Measurements from ENCODE around the gene TRAPPC6A.

Gene TRAPPC6A

GRCh38 chr19:45146741-45147205 lies 31.3 kb downstream of the TRAPPC6A start:
- DNase-seq: no peak

DNA sequence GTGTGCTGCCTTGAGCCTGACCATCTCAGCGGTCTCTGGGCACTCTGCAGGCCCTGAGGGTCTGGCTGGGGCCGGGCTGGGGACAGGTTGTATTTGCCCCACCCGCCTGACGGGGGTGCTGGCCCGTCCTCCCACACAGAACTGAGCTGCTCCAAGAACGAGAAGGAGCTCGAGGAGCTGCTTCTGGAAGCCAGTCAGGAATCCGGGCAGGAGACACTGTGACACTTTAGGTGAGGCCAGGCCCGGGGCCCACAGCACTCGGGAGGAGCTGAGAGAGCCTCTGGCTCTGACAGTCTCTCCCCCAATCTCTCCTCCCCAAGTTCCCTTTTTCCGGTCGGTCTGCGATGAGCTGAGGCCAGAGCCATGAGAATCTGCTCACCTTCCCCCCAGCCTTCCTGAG lies 31.8 kb downstream of the TRAPPC6A start:
- no peak for DNase-seq

DNA sequence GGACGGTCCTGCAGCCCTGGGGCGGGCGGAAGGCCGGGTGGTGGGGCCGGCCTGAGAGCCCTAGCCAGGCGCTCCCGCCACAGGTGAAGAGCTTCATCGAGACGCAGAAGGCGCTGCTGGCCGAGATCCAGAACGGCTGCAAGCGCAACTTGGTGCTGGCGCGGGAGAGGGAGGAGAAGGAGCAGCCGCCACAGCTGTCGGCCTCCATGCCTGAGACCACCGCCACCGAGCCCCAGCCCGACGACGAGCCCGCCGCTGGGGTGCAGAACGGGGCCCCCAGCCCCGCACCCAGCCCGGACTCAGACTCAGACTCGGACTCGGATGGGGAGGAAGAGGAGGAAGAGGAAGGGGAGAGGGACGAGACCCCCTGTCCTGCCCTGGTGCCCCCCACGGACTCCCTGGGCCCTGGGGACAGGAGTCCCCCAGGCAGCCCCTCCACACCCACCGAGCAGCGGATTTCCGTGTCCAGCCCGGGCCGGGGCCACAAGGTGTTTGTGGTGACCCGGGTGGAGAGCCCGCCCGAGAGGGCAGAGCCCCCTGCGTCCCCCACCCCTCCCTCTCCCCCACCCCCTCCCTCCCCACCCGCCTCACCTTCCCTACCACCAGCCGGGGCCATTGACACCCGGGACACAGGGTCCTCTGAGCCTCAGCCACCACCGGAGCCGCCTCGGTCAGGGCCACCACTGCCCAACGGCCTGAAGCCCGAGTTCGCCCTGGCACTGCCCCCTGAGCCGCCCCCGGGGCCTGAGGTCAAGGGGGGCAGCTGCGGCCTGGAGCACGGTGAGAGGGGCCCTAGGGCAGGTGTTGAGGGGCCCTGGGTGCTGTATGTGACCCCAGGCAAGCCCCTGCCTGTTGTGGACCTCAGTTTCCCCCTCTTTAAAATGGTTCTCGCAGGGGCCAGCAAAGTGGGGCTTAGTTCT lies 32.5 kb downstream of the TRAPPC6A start:
- no peak for DNase-seq

DNA sequence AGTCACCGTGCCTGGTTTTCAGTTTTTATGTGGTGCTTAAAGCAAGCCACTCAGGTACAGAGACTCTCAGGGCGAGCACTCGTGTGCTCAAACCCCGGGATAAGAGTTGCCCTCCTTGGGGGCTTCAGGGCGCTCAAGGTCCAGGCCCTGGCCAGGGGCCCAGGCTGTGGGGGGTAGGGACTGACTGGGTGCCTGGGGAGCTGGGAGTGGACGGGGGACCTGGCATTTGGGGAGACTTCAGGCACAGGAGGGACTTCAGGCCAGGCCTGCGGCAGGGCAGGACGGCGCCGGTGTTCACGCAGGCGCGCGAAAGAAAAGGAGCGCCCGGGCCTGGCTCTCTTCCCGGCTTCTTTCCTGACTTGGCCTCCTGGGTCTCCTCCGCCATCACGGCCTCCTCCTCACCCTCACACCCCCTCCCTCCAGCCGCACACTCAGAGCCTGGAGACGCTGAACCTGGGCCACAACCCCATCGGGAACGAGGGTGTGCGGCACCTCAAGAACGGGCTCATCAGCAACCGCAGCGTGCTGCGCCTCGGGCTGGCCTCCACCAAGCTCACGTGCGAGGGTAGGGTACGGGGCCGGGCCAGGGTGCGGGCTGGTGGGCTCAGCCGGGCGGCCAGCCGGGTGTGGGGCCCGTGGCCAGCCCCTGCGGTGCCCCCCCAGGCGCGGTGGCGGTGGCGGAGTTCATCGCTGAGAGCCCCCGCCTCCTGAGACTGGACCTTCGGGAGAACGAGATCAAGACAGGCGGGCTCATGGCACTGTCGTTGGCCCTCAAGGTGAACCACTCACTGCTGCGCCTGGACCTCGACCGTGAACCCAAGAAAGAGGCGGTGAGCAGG lies 33.4 kb downstream of the TRAPPC6A start:
- no peak for DNase-seq

- no peak for DNase-seq
Observed at GRCh38 chr19:45142726-45143110, 35.3 kb downstream of the TRAPPC6A start.

- no peak for DNase-seq
Observed at GRCh38 chr19:45142016-45142725, 35.9 kb downstream of the TRAPPC6A start.

GRCh38 chr19:45141203-45141900 lies 36.7 kb downstream of the TRAPPC6A start:
- no peak for DNase-seq

DNA sequence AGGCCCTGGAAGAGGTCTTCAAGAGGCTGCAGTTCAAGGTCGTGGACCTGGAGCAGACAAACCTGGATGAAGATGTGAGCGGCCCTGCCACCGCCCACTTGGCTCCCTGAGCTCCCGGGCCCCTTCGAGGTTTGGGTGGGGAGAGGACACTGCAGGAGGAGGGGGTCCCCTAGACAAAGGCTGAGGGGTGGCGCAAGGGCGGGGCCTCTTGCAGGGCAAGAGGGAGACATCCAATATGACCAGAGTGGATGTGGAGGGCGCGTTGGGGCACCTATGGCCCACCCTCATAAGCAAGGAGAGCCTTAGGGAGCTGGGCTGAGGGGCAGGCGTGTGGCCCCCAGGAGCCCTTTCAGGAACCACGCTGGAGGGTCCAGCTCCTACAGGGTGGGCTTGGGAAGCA lies 37.5 kb downstream of the TRAPPC6A start:
- DNase-seq: no peak

DNA sequence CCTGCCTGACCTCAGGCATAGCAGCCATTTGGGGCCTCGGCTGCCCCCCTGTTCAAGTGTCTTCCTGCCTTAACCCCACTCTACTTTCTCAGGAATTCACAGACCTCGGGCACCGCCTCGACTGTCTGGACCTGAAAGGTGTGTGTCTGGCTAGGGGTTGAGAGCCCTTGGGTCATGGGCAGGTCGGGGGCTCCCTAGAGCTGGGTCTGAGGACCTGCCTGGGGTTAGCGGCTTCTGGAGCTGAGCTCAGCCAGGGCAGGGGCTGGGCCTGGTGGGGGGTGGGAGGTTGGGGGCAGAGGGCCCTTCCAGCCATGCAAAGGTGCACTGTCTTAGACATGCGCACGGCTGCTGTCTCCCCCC lies 37.9 kb downstream of the TRAPPC6A start:
- no peak for DNase-seq

- DNase-seq: no peak
Observed at GRCh38 chr19:45139286-45140143, 38.5 kb downstream of the TRAPPC6A start.

- DNase-seq: no peak
Observed at GRCh38 chr19:45138303-45138751, 39.7 kb downstream of the TRAPPC6A start.

- no peak for DNase-seq
Observed at GRCh38 chr19:45137179-45137761, 40.8 kb downstream of the TRAPPC6A start.

- no peak for DNase-seq
Observed at GRCh38 chr19:45136507-45137178, 41.4 kb downstream of the TRAPPC6A start.

GRCh38 chr19:45135176-45135885 lies 42.7 kb downstream of the TRAPPC6A start:
- no peak for DNase-seq

DNA sequence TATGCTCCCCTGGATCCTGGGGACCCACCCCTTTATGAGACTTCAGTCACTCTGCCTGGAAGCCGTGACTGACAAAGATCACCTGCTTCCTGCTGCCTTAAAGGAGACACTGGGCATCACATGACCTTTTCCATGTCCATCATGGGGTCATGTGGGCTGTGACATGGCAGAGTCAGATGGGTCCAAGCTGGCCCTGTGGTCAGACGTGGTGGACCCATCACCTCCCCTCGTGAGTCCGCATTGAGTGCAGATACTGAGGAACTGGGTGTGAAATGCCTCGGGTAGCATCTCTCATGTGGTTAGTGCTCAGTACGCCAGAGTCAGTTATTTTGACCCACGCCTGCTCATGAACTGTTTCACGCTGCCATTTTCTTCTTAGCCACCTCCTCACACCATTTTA lies 44.4 kb downstream of the TRAPPC6A start:
- no peak for DNase-seq

DNA sequence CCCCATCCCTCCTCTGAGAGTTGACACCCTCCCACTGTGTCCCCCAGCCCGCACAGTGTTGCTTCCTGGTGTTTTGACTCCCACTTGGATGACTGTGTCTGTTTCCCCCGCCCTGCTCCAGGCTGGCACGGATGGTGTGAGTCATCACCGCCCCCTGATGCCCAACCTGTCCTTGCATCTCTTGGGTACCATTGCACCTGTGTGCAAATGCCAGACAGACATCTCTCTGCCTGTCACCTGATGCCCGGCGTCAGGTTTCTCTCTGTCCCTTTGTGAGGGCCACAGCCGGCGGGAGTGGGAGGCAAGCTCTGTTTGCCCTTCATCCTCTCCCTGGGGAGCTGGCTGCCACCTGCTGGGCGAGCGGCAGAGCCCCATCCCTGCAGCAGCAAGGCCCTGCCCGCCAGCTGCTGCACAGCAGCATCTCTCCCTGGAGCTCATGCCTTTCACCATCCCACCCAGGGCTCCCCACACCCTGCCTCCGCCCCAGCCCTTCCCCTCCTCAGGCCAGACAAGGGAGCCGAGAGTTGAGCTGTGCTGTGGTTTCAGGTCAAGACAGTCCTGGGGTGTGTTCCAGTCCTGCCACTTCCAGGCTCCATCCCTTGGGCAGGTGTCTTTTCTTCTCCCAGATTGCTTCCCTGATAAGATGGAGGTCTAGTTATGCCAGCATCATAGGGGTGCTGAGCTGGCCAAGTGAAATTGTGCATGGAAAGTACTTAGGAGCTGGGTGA lies 47.0 kb downstream of the TRAPPC6A start:
- DNase-seq: peak in 1 of 5 experiments; percentile 18

- DNase-seq: no peak
Observed at GRCh38 chr19:45130236-45130635, 47.8 kb downstream of the TRAPPC6A start.

GRCh38 chr19:45128806-45129205 lies 49.2 kb downstream of the TRAPPC6A start:
- no peak for DNase-seq

- DNase-seq: no peak
Observed at GRCh38 chr19:45128146-45128545, 49.9 kb downstream of the TRAPPC6A start.

Data from T-helper 2 cell (primary cell).